K562 (cell line): ENCODE results near the gene FADS6. TPM values are rescaled to one million over a fixed set of nuclear protein-coding genes. Genes with fewer than 3 reads are reported as not detected.

Experiments
- ATAC-seq: fragments of 200-7000 bp; cut with Tn5 transposase; 3 replicates; pipeline ENCODE4 v1.9.1; 2020; ENCODE audit warnings: moderate library complexity
- BruUV-seq: library from RNA; stranded (reverse); fragments of 400-500 nt; replicated peaks from 2 replicates; lab custom pipeline; 2021; lab: Mats Ljungman, UMichigan
- CTCF ChIA-PET: fragments of 300-600 bp; formaldehyde crosslinking; extraction: SDS; loops from one replicate; lab custom pipeline; 2021; ENCODE audit warnings: low intra/inter-chr PET ratio; lab: Yijun Ruan, JAX
- POLR2A ChIA-PET: fragments of 300-600, 350-650 bp; sonication (Branson Sonifier 250); formaldehyde crosslinking; extraction: SDS; loops from one replicate; lab custom pipeline; 2021; ENCODE audit warnings: antibody characterized with exemption, inconsistent platforms; lab: Yijun Ruan, JAX
- DNase-seq, 4 experiments: peaks; one replicate each; pipeline versions ENCODE4 v3.0.0 to v3.0.0-alpha.2; 2011 to 2018; ENCODE audit warnings: low spot score in 3 of 4, mixed read lengths in 3 of 4; ENCODE audit errors: extremely low read depth in 1 of 4
- FAIRE-seq: peaks from 2 replicates; lab custom pipeline; 2011; peaks lifted over from hg19 to GRCh38; lab: Jason Lieb, UNC
- H2AFZ ChIP-seq: 2 replicates; pipeline ENCODE4 v1.6.0; 2011; ENCODE audit warnings: low read depth, low read length, control low read depth, inconsistent platforms
- H3K27ac ChIP-seq: fragments of 200-600 bp; 3 replicates; pipeline ENCODE4 v1.8.0; 2011; ENCODE audit warnings: low read depth, mild to moderate bottlenecking, control low read depth, inconsistent platforms, low read length, moderate library complexity, mixed read lengths; ENCODE audit errors: extremely low read depth
- H3K27me3 ChIP-seq, 2 experiments: fragments of 300-600 bp in 1 of 2; 2 replicates in 1 of 2; 3 replicates in 1 of 2; pipeline versions ENCODE4 v1.6.0 to v1.8.0; 2011; ENCODE audit warnings: inconsistent platforms in 2 of 2, low read length in 2 of 2, mild to moderate bottlenecking in 1 of 2, mixed read lengths in 1 of 2, moderate library complexity in 1 of 2; ENCODE audit not compliant: control insufficient read depth in 2 of 2, insufficient read depth in 2 of 2
- H3K36me3 ChIP-seq: fragments of 300-600 bp; 3 replicates; pipeline ENCODE4 v1.8.0; 2011; ENCODE audit warnings: mild to moderate bottlenecking, low read length, inconsistent platforms; ENCODE audit not compliant: control insufficient read depth, insufficient read depth
- H3K4me1 ChIP-seq, 2 experiments: fragments of 200-600 bp in 1 of 2; replicated peaks in 1 of 2; 2 replicates in 1 of 2; 3 replicates in 1 of 2; pipeline versions ENCODE4 v1.5.1 to v1.8.0; 2011; ENCODE audit warnings: inconsistent platforms in 2 of 2, low read length in 2 of 2, mild to moderate bottlenecking in 1 of 2, mixed read lengths in 1 of 2, moderate library complexity in 1 of 2; ENCODE audit not compliant: control insufficient read depth in 2 of 2, insufficient read depth in 2 of 2
- H3K4me2 ChIP-seq: 2 replicates; pipeline ENCODE4 v1.6.1; 2011; ENCODE audit warnings: low read length, control low read depth, inconsistent platforms, mixed read lengths; ENCODE audit not compliant: insufficient read depth
- H3K4me3 ChIP-seq: fragments of 200-600 bp; sonication (generic), shearing (Covaris generic); 2 replicates; pipeline ENCODE4 v1.5.1; 2016; ENCODE audit warnings: control low read depth, inconsistent platforms
- H3K79me2 ChIP-seq: fragments of 200-600 bp; 3 replicates; pipeline ENCODE4 v1.8.0; 2011; ENCODE audit warnings: low read length, inconsistent platforms; ENCODE audit not compliant: control insufficient read depth, insufficient read depth
- H3K9ac ChIP-seq, 2 experiments: 2 replicates each; pipeline versions ENCODE4 v1.6.0 to v1.6.1; 2011; ENCODE audit warnings: low read depth in 2 of 2, low read length in 2 of 2, control low read depth in 1 of 2, inconsistent platforms in 1 of 2, mild to moderate bottlenecking in 1 of 2, mixed read lengths in 1 of 2; ENCODE audit not compliant: insufficient read depth in 1 of 2
- H3K9me1 ChIP-seq: one replicate; pipeline ENCODE4 v1.6.0; 2011; ENCODE audit warnings: inconsistent platforms, mild to moderate bottlenecking, low read length, moderate library complexity; ENCODE audit not compliant: control insufficient read depth, insufficient read depth
- H3K9me3 ChIP-seq: replicated peaks from 2 replicates; pipeline ENCODE4 v1.5.1; 2011; ENCODE audit warnings: low read depth, low read length, inconsistent platforms; ENCODE audit not compliant: control insufficient read depth, insufficient read depth
- H4K20me1 ChIP-seq: replicated peaks from 2 replicates; pipeline ENCODE4 v1.6.1; 2011; ENCODE audit warnings: low read length, inconsistent platforms, mixed read lengths; ENCODE audit not compliant: control insufficient read depth, insufficient read depth
- POLR2G ChIP-seq: fragments of 200-400 bp; formaldehyde crosslinking; IDR thresholded peaks from 2 replicates; pipeline ENCODE4 v1.6.1; 2017; ENCODE audit warnings: low read depth, mild to moderate bottlenecking, antibody characterized with exemption, low read length, moderate library complexity
- TCFL5 ChIP-seq: fragments of 250-450 bp; sonication (Bioruptor Pico); conservative IDR thresholded peaks from 2 replicates; pipeline ENCODE4 v1.6.1; 2021; ENCODE audit warnings: mild to moderate bottlenecking, moderate library complexity, matching md5 sums
- ZBTB7A ChIP-seq: IDR thresholded peaks from 2 replicates; pipeline ENCODE4 v1.6.1; 2011; ENCODE audit warnings: low read depth, mild to moderate bottlenecking, low read length, moderate library complexity, borderline replicate concordance; ENCODE audit not compliant: control insufficient read depth
- WGBS: fragments of 100-300 bp; shearing (Covaris generic); methylation state at CpG from one replicate; pipeline ENCODE4 v1.1.6; 2016; ENCODE audit warnings: low coverage, mixed read lengths; ENCODE audit not compliant: insufficient coverage; ENCODE audit errors: missing lambda C conversion rate; 5-methylcytosine and 5-hydroxymethylcytosine counted together
- in situ Hi-C: fragments of 300-500 bp; cut with MboI; formaldehyde crosslinking; loops from 4 replicates; pipeline ENCODE4 v1.15.0; 2018; ENCODE audit warnings: inconsistent platforms, mixed read lengths
- intact Hi-C: fragments of 100-400 bp; cut with micrococcal nuclease; formaldehyde crosslinking; loops from 2 replicates; pipeline ENCODE4 v1.14.2; 2022
- polyA plus RNA-seq, 8 experiments: library from polyadenylated mRNA; depleted of rRNA in 4 of 8; stranded (reverse) in 5 of 8; unstranded in 3 of 8; fragments of >200 nt; fragmentation: Nextera tagmentation in 2 of 8; fragmentation: Illumina TruSeq in 1 of 8; extraction: Ambion mirVana in 2 of 8; extraction: Trizol in 1 of 8; gene quantifications; 2 replicates each; pipeline versions ENCODE4 v1.2.1 to v1.2.3, GENCODE V29; 2011 to 2014; ENCODE audit warnings: inconsistent platforms in 1 of 8, missing spikeins in 1 of 8
- total RNA-seq, 7 experiments: library from RNA; depleted of rRNA in 6 of 7; stranded (reverse); fragments of >200 nt in 6 of 7; fragmentation: Illumina TruSeq in 2 of 7; extraction: Trizol in 2 of 7; gene quantifications; 2 replicates each; pipeline versions ENCODE4 v1.2.1 to v1.2.3, GENCODE V29; 2011 to 2021; ENCODE audit warnings: low replicate concordance in 1 of 7
- TF ChIP-seq, protein P1 (sequence below): fragments of 450-650 bp; IDR thresholded peaks from 2 replicates; pipeline ENCODE4 v1.6.1; 2016
- TF ChIP-seq, protein P2 (sequence below): fragments of 200-800 bp; sonication (Bioruptor generic); IDR thresholded peaks from 2 replicates; pipeline ENCODE4 v1.6.1; 2017; ENCODE audit warnings: missing genetic modification characterization, missing compliant biosample characterization

Gene FADS6
- total and polyA plus RNA-seq, 9 of the 15 experiments (the other 6 are each of a cell fraction or from before 2014, with no cell fraction given), result 0.18 to 0.22 TPM; not detected in 7

DNA sequence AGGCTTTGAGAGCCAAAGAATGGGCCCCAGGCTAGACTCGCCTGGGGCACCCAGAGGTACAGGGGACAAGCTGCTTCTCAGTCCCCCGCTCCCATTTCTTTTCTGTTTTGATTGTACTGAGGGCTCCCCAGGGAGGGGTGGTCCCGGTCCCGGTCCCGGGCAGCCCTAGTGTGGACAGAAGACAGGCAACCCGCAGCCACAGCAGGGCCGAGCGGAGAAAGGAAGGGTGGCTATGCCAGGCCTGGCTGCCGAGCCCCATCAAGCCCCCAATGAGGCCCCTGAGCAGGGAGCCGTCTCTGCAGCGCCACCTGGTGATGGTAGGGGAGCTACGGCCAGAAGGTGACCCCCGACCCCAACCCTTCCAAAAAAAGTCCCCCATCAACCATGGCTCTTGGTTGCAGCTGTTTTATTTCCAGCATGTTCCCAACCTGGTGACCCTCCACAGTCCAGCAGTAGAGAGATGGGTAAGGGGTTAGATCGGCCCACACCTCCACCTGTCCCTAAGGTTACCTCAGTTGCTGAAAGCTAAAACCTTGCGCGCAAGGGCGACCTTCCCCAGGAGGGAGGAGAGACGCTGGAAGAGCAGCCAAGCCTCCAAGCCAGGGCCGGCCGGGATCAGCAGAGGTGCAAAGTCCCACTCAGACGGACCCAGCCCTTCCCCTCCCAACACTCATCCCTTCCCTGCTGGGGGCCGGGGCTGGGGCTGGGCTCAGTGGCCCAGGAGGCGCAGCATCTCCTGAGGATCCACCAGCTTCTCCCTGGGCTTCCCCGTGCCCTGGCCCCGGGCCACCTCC lies 31.1 kb downstream of the FADS6 start (continued):
- TF ChIP-seq, protein P1, sequence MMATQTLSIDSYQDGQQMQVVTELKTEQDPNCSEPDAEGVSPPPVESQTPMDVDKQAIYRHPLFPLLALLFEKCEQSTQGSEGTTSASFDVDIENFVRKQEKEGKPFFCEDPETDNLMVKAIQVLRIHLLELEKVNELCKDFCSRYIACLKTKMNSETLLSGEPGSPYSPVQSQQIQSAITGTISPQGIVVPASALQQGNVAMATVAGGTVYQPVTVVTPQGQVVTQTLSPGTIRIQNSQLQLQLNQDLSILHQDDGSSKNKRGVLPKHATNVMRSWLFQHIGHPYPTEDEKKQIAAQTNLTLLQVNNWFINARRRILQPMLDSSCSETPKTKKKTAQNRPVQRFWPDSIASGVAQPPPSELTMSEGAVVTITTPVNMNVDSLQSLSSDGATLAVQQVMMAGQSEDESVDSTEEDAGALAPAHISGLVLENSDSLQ, result no peak
- peak; percentile 82 for TF ChIP-seq ZBTB7A
- TF ChIP-seq, protein P2, sequence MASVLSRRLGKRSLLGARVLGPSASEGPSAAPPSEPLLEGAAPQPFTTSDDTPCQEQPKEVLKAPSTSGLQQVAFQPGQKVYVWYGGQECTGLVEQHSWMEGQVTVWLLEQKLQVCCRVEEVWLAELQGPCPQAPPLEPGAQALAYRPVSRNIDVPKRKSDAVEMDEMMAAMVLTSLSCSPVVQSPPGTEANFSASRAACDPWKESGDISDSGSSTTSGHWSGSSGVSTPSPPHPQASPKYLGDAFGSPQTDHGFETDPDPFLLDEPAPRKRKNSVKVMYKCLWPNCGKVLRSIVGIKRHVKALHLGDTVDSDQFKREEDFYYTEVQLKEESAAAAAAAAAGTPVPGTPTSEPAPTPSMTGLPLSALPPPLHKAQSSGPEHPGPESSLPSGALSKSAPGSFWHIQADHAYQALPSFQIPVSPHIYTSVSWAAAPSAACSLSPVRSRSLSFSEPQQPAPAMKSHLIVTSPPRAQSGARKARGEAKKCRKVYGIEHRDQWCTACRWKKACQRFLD (CRISPR knock-in tag), result no peak

DNA sequence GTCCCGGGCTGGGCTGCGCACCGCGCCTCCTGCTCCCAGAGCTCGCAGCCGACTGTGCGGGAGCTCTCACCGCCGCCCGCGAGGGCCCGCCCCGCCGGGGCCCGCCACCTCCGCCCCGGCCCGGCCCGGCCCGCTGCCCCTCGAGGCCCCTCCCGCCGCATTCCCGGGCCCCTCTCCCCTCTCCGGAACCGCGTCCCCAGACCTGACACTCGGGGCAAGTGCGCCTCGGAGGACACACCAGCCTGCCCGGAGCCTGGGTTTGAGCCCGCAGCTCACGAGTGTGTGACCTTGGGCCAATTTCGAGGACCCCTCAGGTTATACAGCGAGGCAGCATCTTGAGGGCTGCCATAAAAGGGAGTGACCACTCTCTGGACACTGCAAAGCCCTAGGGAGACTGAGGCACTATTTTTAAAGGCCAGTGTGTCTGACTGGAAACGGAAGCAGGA lies 31.7 kb downstream of the FADS6 start:
- no peaks in the 10 kb centered on the region for H4K20me1 ChIP-seq
- no peaks in the 10 kb centered on the region for H3K9me3 ChIP-seq
- TF ChIP-seq TCFL5 (CRISPR knock-in tag) (no peak), POLR2G (0 out of 2 replicates have a peak, but pooled peaks have one; percentile 47)
- H2AFZ ChIP-seq, result no peak overlapping the region
- DNase-seq (peak in 2 of 4 experiments; percentile 35 to 36), FAIRE-seq (no peak), ATAC-seq (no peak)
- CTCF ChIA-PET, result interaction anchor here (0.6 to 2.6 kb wide), 3 partner anchors 70 to 205 kb away, joined by 4 to 18 read pairs (median 7); no protein-coding TSS in a partner anchor
- H3K36me3 ChIP-seq, result peaks cover 44% of the 10 kb centered on the region; the same call in 2 of the 3 replicates
- POLR2A ChIA-PET, result interaction anchor here (0.9 to 8.0 kb wide), 8 partner anchors 10 to 126 kb away, joined by 3 to 62 read pairs (median 5); partner anchors contain the start of genes CDR2L and FDXR
- H3K4me1 ChIP-seq, result peaks cover 13 to 66% of the 10 kb centered on the region in 2 experiments
- no peak overlapping the region for H3K27ac ChIP-seq
- H3K4me3 ChIP-seq, result no peak overlapping the region
- H3K4me2 ChIP-seq, result no peak overlapping the region
- 0 out of 3 replicates have a peak, but pooled peaks cover 1% of the 10 kb centered on the region for H3K79me2 ChIP-seq
- peaks cover 0 to 10% of the 10 kb centered on the region in 2 experiments; a peak in 1 of 5 replicates for H3K27me3 ChIP-seq
- H3K9ac ChIP-seq, result no peak overlapping the region
- 80% methylated on average over 5 of the region's 36 CpGs for WGBS
- in situ Hi-C loops (no loop called here), intact Hi-C loops (no loop called here)
- no peaks in the 10 kb centered on the region for H3K9me1 ChIP-seq
- no TSS peak for BruUV-seq
